ENCODE results near the gene PPP6R2.

Gene PPP6R2

GRCh38 chr22:50445071-50445879, 102.1 kb downstream of the PPP6R2 start:
- peak in 1 of 3 experiments; percentile 16 for DNase-seq (ENCODE audit: low read depth in 3 of 3)

GRCh38 chr22:50445880-50446707, 103.0 kb downstream of the PPP6R2 start:
- no peak for DNase-seq (ENCODE audit: low read depth in 3 of 3)

- DNase-seq (ENCODE audit: low read depth in 3 of 3) = no peak
These were observed 103.8 kb downstream of the PPP6R2 start for GRCh38 chr22:50446708-50447575.

GRCh38 chr22:50447576-50448551, 104.7 kb downstream of the PPP6R2 start:
- DNase-seq (ENCODE audit: low read depth in 3 of 3) = no peak

GRCh38 chr22:50452649-50453048, 109.5 kb downstream of the PPP6R2 start:
- DNase-seq (ENCODE audit: low read depth in 3 of 3) = no peak

GRCh38 chr22:50454556-50455075, 111.5 kb downstream of the PPP6R2 start:
- DNase-seq (ENCODE audit: low read depth in 3 of 3) = no peak

- DNase-seq (ENCODE audit: low read depth in 3 of 3) = no peak
These were observed 112.1 kb downstream of the PPP6R2 start for GRCh38 chr22:50455201-50455600.

- no peak for DNase-seq (ENCODE audit: low read depth in 3 of 3)
These were observed 112.9 kb downstream of the PPP6R2 start for GRCh38 chr22:50456026-50456425.

GRCh38 chr22:50456466-50457234, 113.5 kb downstream of the PPP6R2 start:
- no peak for DNase-seq (ENCODE audit: low read depth in 3 of 3)

GRCh38 chr22:50459016-50459415, 115.9 kb downstream of the PPP6R2 start:
- no peak for DNase-seq (ENCODE audit: low read depth in 3 of 3)

GRCh38 chr22:50459496-50460140, 116.5 kb downstream of the PPP6R2 start:
- DNase-seq (ENCODE audit: low read depth in 3 of 3) = no peak

- no peak for DNase-seq (ENCODE audit: low read depth in 3 of 3)
These were observed 117.8 kb downstream of the PPP6R2 start for GRCh38 chr22:50460938-50461337.

- DNase-seq (ENCODE audit: low read depth in 3 of 3) = no peak
These were observed 118.4 kb downstream of the PPP6R2 start for GRCh38 chr22:50461536-50461935.

- DNase-seq (ENCODE audit: low read depth in 3 of 3) = no peak
These were observed 118.9 kb downstream of the PPP6R2 start for GRCh38 chr22:50461979-50462540.

- no peak for DNase-seq (ENCODE audit: low read depth in 3 of 3)
These were observed 120.2 kb downstream of the PPP6R2 start for GRCh38 chr22:50463188-50463900.

GRCh38 chr22:50464451-50464850, 121.3 kb downstream of the PPP6R2 start:
- DNase-seq (ENCODE audit: low read depth in 3 of 3) = no peak

GRCh38 chr22:50465066-50465930, 122.2 kb downstream of the PPP6R2 start:
- no peak for DNase-seq (ENCODE audit: low read depth in 3 of 3)
